ENCODE measurements around the gene ACVR1C.

ACVR1C gene

GRCh38 chr2:157497638-157498314 is 130.9 kb downstream of the ACVR1C start:
- no peak overlapping the region for H3K9ac ChIP-seq (ENCODE audit: low read length)
- H4K20me1 ChIP-seq (ENCODE audit: insufficient read depth, low read length): no peaks in the 10 kb centered on the region
- peak; percentile 77 for DNase-seq
- no peak overlapping the region for H3K4me3 ChIP-seq (ENCODE audit: low read length)
- H3K4me1 ChIP-seq (ENCODE audit: low read length): no peaks in the 10 kb centered on the region
- H3K4me2 ChIP-seq (ENCODE audit: low read depth, low read length): no peak overlapping the region
- H3K36me3 ChIP-seq (replicated peaks; ENCODE audit: insufficient read depth, low read length): no peaks in the 10 kb centered on the region
- TF ChIP-seq CTCF (IDR thresholded peaks at IDR 0.05; ENCODE audit: low read length): peak; percentile 91
- no peak for TF ChIP-seq EZH2phosphoT487 (IDR thresholded peaks at IDR 0.05; ENCODE audit: low read length)
- no peaks in the 10 kb centered on the region for H3K79me2 ChIP-seq (ENCODE audit: low read length)
- H2AFZ ChIP-seq (ENCODE audit: low read length): no peak overlapping the region
- no peaks in the 10 kb centered on the region for H3F3A ChIP-seq (ENCODE audit: insufficient read depth, low read length)
- no peaks in the 10 kb centered on the region for H3K27me3 ChIP-seq (replicated peaks; ENCODE audit: insufficient read depth, low read length)
- no peaks in the 10 kb centered on the region for H3K9me2 ChIP-seq (replicated peaks; ENCODE audit: insufficient read depth, low read length)
- no peak overlapping the region for H3K27ac ChIP-seq (ENCODE audit: low read length)
- no peaks in the 10 kb centered on the region for H3K9me3 ChIP-seq (replicated peaks; ENCODE audit: insufficient read depth, low read length)

GRCh38 chr2:157492189-157492773 is 136.4 kb downstream of the ACVR1C start:
- Histone ChIP-seq H3K9me3 (replicated peaks; ENCODE audit: insufficient read depth, low read length) (no peaks in the 10 kb centered on the region), H3K4me1 (ENCODE audit: low read length) (no peaks in the 10 kb centered on the region)

GRCh38 chr2:157489983-157490382 is 138.7 kb downstream of the ACVR1C start:
- no peak overlapping the region for H3K4me2 ChIP-seq (ENCODE audit: low read depth, low read length)
- H3K4me3 ChIP-seq (ENCODE audit: low read length): no peak overlapping the region

More at GRCh38 chr2:157492189-157492773, 136.4 kb downstream of the ACVR1C start:
- H3K36me3 ChIP-seq (replicated peaks; ENCODE audit: insufficient read depth, low read length): no peaks in the 10 kb centered on the region
- H3K9ac ChIP-seq (ENCODE audit: low read length): no peak overlapping the region
- no peaks in the 10 kb centered on the region for H3K27me3 ChIP-seq (replicated peaks; ENCODE audit: insufficient read depth, low read length)
- no peaks in the 10 kb centered on the region for H3F3A ChIP-seq (ENCODE audit: insufficient read depth, low read length)
- no peak overlapping the region for H3K4me3 ChIP-seq (ENCODE audit: low read length)
- TF ChIP-seq CTCF (IDR thresholded peaks at IDR 0.05; ENCODE audit: low read length): peak; percentile 89
- TF ChIP-seq EZH2 (optimal IDR thresholded peaks at IDR 0.05; ENCODE audit: low read depth, low read length): no peak
- H3K4me2 ChIP-seq (ENCODE audit: low read depth, low read length): no peak overlapping the region
- DNase-seq: peak; percentile 82
- H3K27ac ChIP-seq (ENCODE audit: low read length): no peak overlapping the region
- no peaks in the 10 kb centered on the region for H4K20me1 ChIP-seq (ENCODE audit: insufficient read depth, low read length)
- H3K9me2 ChIP-seq (replicated peaks; ENCODE audit: insufficient read depth, low read length): no peaks in the 10 kb centered on the region
- H2AFZ ChIP-seq (ENCODE audit: low read length): no peak overlapping the region
- no peaks in the 10 kb centered on the region for H3K79me2 ChIP-seq (ENCODE audit: low read length)

More at GRCh38 chr2:157489983-157490382, 138.7 kb downstream of the ACVR1C start:
- no peaks in the 10 kb centered on the region for H3F3A ChIP-seq (ENCODE audit: insufficient read depth, low read length)
- no peaks in the 10 kb centered on the region for H3K9me3 ChIP-seq (replicated peaks; ENCODE audit: insufficient read depth, low read length)
- no peak for DNase-seq
- no peaks in the 10 kb centered on the region for H3K79me2 ChIP-seq (ENCODE audit: low read length)
- no peaks in the 10 kb centered on the region for H3K36me3 ChIP-seq (replicated peaks; ENCODE audit: insufficient read depth, low read length)
- H3K27me3 ChIP-seq (replicated peaks; ENCODE audit: insufficient read depth, low read length): no peaks in the 10 kb centered on the region
- H3K9me2 ChIP-seq (replicated peaks; ENCODE audit: insufficient read depth, low read length): no peaks in the 10 kb centered on the region
- H3K9ac ChIP-seq (ENCODE audit: low read length): no peak overlapping the region
- no peaks in the 10 kb centered on the region for H3K4me1 ChIP-seq (ENCODE audit: low read length)
- no peak overlapping the region for H3K27ac ChIP-seq (ENCODE audit: low read length)
- no peak overlapping the region for H2AFZ ChIP-seq (ENCODE audit: low read length)
- no peak for TF ChIP-seq CTCF (IDR thresholded peaks at IDR 0.05; ENCODE audit: low read length)
- TF ChIP-seq EZH2phosphoT487 (IDR thresholded peaks at IDR 0.05; ENCODE audit: low read length): no peak
- no peak for TF ChIP-seq EZH2 (optimal IDR thresholded peaks at IDR 0.05; ENCODE audit: low read depth, low read length)
- H4K20me1 ChIP-seq (ENCODE audit: insufficient read depth, low read length): no peaks in the 10 kb centered on the region
